Liver (tissue), 3 donors: Measurements from ENCODE around the gene C11orf58.

ENCODE experiments used
- EGR1 ChIP-seq, 2 donors: IDR thresholded peaks; 2 replicates each; pipeline ENCODE4 v1.6.1; 2016 to 2018; ENCODE audit warnings: antibody characterized with exemption in 2 of 2, low read depth in 2 of 2
- GABPA ChIP-seq, 2 donors: IDR thresholded peaks in 1 of 2; conservative IDR thresholded peaks in 1 of 2; 2 replicates each; pipeline ENCODE4 v1.6.1; 2016; ENCODE audit warnings: antibody characterized with exemption in 2 of 2, mild to moderate bottlenecking in 1 of 2, moderate library complexity in 1 of 2
- JUND ChIP-seq, 2 donors: IDR thresholded peaks; 2 replicates each; pipeline ENCODE4 v1.6.1; 2016; ENCODE audit warnings: antibody characterized with exemption in 2 of 2
- MAX ChIP-seq: IDR thresholded peaks from 2 replicates; pipeline ENCODE4 v1.6.1; 2016; ENCODE audit warnings: antibody characterized with exemption
- NR2F2 ChIP-seq: IDR thresholded peaks from 2 replicates; pipeline ENCODE4 v1.6.1; 2016; ENCODE audit warnings: antibody characterized with exemption
- RAD21 ChIP-seq, 2 donors: IDR thresholded peaks; 2 replicates each; pipeline ENCODE4 v1.6.1; 2016; ENCODE audit warnings: antibody characterized with exemption in 2 of 2, mild to moderate bottlenecking in 2 of 2
- REST ChIP-seq: IDR thresholded peaks from 2 replicates; pipeline ENCODE4 v1.6.1; 2016; ENCODE audit warnings: antibody characterized with exemption, mild to moderate bottlenecking
- SP1 ChIP-seq: IDR thresholded peaks from 2 replicates; pipeline ENCODE4 v1.6.1; 2018; ENCODE audit warnings: antibody characterized with exemption, mild to moderate bottlenecking
- TAF1 ChIP-seq: conservative IDR thresholded peaks from 2 replicates; pipeline ENCODE4 v1.6.1; 2016; ENCODE audit warnings: antibody characterized with exemption, mild to moderate bottlenecking
- YY1 ChIP-seq: IDR thresholded peaks from 2 replicates; pipeline ENCODE4 v1.6.1; 2016; ENCODE audit warnings: antibody characterized with exemption, mild to moderate bottlenecking
- TF ChIP-seq, protein P1 (sequence below): fragments of 150-350 bp; IDR thresholded peaks from 2 replicates; pipeline ENCODE4 v1.5.1; 2017; ENCODE audit warnings: improper control_type of control experiment, low read depth, low read length; ENCODE audit not compliant: missing input control
- TF ChIP-seq, protein P2 (sequence below): IDR thresholded peaks from 2 replicates; pipeline ENCODE4 v1.6.1; 2016; ENCODE audit warnings: antibody characterized with exemption
- donor health status: healthy.
- donor health status: healthy.

DNA sequence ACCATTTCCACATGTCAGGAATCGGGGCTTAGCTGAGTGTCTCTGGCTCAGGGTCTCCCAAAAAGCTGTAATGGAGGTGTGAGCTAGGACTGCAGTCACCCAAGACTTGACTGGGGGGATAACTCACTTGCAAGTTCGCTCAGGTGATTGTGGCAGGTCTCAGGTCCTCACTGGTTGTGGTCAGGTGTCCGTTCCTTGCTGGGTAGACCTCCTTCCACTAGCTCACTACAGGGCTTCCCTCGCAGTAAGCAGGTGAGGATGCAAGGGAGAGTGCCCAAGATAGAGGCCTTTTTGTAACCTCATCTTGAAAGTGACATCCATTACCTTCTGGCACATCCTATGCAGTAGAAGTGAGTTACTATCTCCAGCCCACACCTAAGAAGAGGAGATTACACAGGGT is 29.5 kb downstream of the C11orf58 start:
- TF ChIP-seq, protein P1, sequence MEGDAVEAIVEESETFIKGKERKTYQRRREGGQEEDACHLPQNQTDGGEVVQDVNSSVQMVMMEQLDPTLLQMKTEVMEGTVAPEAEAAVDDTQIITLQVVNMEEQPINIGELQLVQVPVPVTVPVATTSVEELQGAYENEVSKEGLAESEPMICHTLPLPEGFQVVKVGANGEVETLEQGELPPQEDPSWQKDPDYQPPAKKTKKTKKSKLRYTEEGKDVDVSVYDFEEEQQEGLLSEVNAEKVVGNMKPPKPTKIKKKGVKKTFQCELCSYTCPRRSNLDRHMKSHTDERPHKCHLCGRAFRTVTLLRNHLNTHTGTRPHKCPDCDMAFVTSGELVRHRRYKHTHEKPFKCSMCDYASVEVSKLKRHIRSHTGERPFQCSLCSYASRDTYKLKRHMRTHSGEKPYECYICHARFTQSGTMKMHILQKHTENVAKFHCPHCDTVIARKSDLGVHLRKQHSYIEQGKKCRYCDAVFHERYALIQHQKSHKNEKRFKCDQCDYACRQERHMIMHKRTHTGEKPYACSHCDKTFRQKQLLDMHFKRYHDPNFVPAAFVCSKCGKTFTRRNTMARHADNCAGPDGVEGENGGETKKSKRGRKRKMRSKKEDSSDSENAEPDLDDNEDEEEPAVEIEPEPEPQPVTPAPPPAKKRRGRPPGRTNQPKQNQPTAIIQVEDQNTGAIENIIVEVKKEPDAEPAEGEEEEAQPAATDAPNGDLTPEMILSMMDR, result no peak
- no peak for TF ChIP-seq EGR1 (IDR thresholded peaks at IDR 0.05; ENCODE audit: low read depth in 2 of 2)
- no peak for TF ChIP-seq YY1
- no peak for TF ChIP-seq REST
- TF ChIP-seq SP1, result no peak
- TF ChIP-seq, protein P2, sequence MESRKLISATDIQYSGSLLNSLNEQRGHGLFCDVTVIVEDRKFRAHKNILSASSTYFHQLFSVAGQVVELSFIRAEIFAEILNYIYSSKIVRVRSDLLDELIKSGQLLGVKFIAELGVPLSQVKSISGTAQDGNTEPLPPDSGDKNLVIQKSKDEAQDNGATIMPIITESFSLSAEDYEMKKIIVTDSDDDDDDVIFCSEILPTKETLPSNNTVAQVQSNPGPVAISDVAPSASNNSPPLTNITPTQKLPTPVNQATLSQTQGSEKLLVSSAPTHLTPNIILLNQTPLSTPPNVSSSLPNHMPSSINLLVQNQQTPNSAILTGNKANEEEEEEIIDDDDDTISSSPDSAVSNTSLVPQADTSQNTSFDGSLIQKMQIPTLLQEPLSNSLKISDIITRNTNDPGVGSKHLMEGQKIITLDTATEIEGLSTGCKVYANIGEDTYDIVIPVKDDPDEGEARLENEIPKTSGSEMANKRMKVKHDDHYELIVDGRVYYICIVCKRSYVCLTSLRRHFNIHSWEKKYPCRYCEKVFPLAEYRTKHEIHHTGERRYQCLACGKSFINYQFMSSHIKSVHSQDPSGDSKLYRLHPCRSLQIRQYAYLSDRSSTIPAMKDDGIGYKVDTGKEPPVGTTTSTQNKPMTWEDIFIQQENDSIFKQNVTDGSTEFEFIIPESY, result no peak
- no peak for TF ChIP-seq RAD21 (IDR thresholded peaks at IDR 0.05)
- TF ChIP-seq MAX, result no peak
- TF ChIP-seq JUND (IDR thresholded peaks at IDR 0.05), result no peak
- no peak for TF ChIP-seq TAF1
- TF ChIP-seq GABPA (IDR thresholded peaks at IDR 0.05 in 1 of 2, conservative IDR thresholded peaks at IDR 0.05 in 1 of 2), result no peak
- no peak for TF ChIP-seq NR2F2
